ENCODE results near the gene HILPDA. TPM values are rescaled to one million over a fixed set of nuclear protein-coding genes. Genes with fewer than 3 reads are reported as not detected.

The HILPDA gene
- total and polyA plus RNA-seq, 2 experiments from 2014 or later: 38.5 to 57.5 TPM

GRCh38 chr7:128410451-128410753, 45.3 kb upstream of the HILPDA start (continued):
- no peak for TF ChIP-seq ZNF462 (CRISPR knock-in tag; IDR thresholded peaks at IDR 0.05)
- TF ChIP-seq CTCF (conservative IDR thresholded peaks at IDR 0.05; ENCODE audit: low read depth in 2 of 2): no peak

GRCh38 chr7:128415217-128415785, 40.4 kb upstream of the HILPDA start:
- peaks cover 2% of the 10 kb centered on the region; the same call in 1 of the 3 replicates for H3K4me1 Mint-ChIP-seq
- Histone ChIP-seq H3K4me3 (no peak overlapping the region), H3K4me1 (ENCODE audit: insufficient read depth) (no peaks in the 10 kb centered on the region), H3F3A (replicated peaks; ENCODE audit: low read depth) (no peaks in the 10 kb centered on the region), H3K27ac (ENCODE audit: low read depth) (no peak overlapping the region), H3K79me2 (replicated peaks; ENCODE audit: insufficient read depth) (no peaks in the 10 kb centered on the region), H3K4me2 (no peak overlapping the region), H4K20me1 (replicated peaks; ENCODE audit: insufficient read depth) (no peaks in the 10 kb centered on the region), H3K36me3 (ENCODE audit: insufficient read depth) (no peaks in the 10 kb centered on the region), H3K9me2 (ENCODE audit: insufficient read depth) (no peaks in the 10 kb centered on the region), H2AFZ (no peak overlapping the region), H3K27me3 (ENCODE audit: insufficient read depth) (peaks cover 43% of the 10 kb centered on the region)
- H3K4me3 Mint-ChIP-seq: no peak overlapping the region
- no peak overlapping the region for H3K27ac Mint-ChIP-seq
- peaks cover 11% of the 10 kb centered on the region; the same call in 2 of the 3 replicates for H3K9me3 Mint-ChIP-seq
- no peak for TF ChIP-seq ZNF331 (CRISPR knock-in tag; IDR thresholded peaks at IDR 0.05; ENCODE audit: low read depth)
- TF ChIP-seq CTCF (conservative IDR thresholded peaks at IDR 0.05; ENCODE audit: low read depth in 2 of 2): no peak
- DNase-seq (ENCODE audit: low spot score) (no peak), ATAC-seq (no peak)
- no peaks in the 10 kb centered on the region for H3K36me3 Mint-ChIP-seq (ENCODE audit: low read depth)
- peaks cover 19% of the 10 kb centered on the region for H3K27me3 Mint-ChIP-seq (ENCODE audit: insufficient read depth, low read depth, poor library complexity)
